ENCODE results near the gene KRTCAP3.

DNA sequence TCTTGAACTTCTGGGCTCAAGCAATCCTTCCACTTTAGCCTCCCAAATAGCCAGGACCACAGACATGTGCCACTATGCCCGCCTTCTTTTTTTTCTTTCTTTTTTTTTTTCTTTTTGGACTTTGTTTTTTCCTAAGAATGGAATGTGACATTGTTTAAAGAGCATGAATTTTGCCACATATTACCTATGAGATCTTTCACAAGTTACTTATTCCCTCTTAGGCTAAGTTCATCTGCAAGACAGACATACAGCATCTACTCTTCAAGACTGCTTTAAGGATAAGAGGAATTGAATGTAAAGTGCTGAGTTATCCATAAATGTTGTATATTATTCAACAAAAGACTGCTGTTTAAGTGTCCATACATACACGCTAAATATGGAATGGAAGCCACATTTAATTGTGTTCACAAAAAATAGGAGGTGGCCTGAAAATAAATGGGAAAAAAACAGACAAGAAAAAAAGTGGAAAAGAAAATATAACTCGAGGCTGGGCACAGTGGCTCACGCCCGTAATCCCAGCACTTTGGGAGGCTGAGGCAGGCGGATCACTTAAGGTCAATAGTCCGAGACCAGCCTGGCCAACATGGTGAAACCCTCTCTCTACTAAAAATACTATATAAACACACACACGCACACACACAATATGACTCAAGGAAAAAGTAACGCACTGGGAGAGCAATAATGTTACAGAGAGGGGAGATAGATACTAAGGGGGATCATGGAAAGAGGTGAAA lies 29.6 kb upstream of the KRTCAP3 start:
- TF ChIP-seq, protein P1, sequence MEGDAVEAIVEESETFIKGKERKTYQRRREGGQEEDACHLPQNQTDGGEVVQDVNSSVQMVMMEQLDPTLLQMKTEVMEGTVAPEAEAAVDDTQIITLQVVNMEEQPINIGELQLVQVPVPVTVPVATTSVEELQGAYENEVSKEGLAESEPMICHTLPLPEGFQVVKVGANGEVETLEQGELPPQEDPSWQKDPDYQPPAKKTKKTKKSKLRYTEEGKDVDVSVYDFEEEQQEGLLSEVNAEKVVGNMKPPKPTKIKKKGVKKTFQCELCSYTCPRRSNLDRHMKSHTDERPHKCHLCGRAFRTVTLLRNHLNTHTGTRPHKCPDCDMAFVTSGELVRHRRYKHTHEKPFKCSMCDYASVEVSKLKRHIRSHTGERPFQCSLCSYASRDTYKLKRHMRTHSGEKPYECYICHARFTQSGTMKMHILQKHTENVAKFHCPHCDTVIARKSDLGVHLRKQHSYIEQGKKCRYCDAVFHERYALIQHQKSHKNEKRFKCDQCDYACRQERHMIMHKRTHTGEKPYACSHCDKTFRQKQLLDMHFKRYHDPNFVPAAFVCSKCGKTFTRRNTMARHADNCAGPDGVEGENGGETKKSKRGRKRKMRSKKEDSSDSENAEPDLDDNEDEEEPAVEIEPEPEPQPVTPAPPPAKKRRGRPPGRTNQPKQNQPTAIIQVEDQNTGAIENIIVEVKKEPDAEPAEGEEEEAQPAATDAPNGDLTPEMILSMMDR (conservative IDR thresholded peaks at IDR 0.05; ENCODE audit: low read length), result no peak
- TF ChIP-seq EZH2phosphoT487 (IDR thresholded peaks at IDR 0.05; ENCODE audit: borderline replicate concordance, low read depth, low read length), result no peak

Data from OCI-LY7 (cell line).